ENCODE data around the gene FAM236C. TPM values are rescaled to one million over a fixed set of nuclear protein-coding genes. Genes with fewer than 3 reads are reported as not detected.

The FAM236C gene
- total RNA-seq, 3 donors from 2014 or later = not detected

Other genes starting within 250 kb of the FAM236C start
- gene PHKA1, start 198.3 kb upstream of the FAM236C start, total RNA-seq = 1 to 10 TPM; 3.8 to 8.7 (median 4.0) TPM
- gene DMRTC1B, start 135.7 kb upstream of the FAM236C start, total RNA-seq = 1 to 10 TPM in 1 of 3 donors, not detected in 2; 1.5 TPM
- not detected for gene FAM236B, start 130.0 kb upstream of the FAM236C start, total RNA-seq
- not detected for gene FAM236D, start 104.4 kb upstream of the FAM236C start, total RNA-seq
- not detected for gene FAM236A, start 25.6 kb downstream of the FAM236C start, total RNA-seq
- gene DMRTC1, start 31.2 kb downstream of the FAM236C start, total RNA-seq = not detected
- under 1 TPM in 1 of 3 donors, not detected in 2; 0.25 TPM for gene PABPC1L2B, start 90.3 kb downstream of the FAM236C start, total RNA-seq
- gene PABPC1L2A, start 166.9 kb downstream of the FAM236C start, total RNA-seq = not detected

Measured in mucosa of descending colon (tissue), 3 donors.